K562 (cell line): Measurements from ENCODE around the gene COL7A1. TPM values are rescaled to one million over a fixed set of nuclear protein-coding genes. Genes with fewer than 3 reads are reported as not detected.
A peak's percentile ranks its signal among the peaks of the same experiment; 100 is the strongest.

Source experiments
- ATAC-seq: fragments of 200-7000 bp; cut with Tn5 transposase; 3 replicates; pipeline ENCODE4 v1.9.1; 2020; ENCODE audit warnings: moderate library complexity
- BruUV-seq: library from RNA; stranded (reverse); fragments of 400-500 nt; replicated peaks from 2 replicates; lab custom pipeline; 2021; lab: Mats Ljungman, UMichigan
- CTCF ChIA-PET: fragments of 300-600 bp; formaldehyde crosslinking; extraction: SDS; loops from one replicate; lab custom pipeline; 2021; ENCODE audit warnings: low intra/inter-chr PET ratio; lab: Yijun Ruan, JAX
- POLR2A ChIA-PET: fragments of 300-600, 350-650 bp; sonication (Branson Sonifier 250); formaldehyde crosslinking; extraction: SDS; loops from one replicate; lab custom pipeline; 2021; ENCODE audit warnings: antibody characterized with exemption, inconsistent platforms; lab: Yijun Ruan, JAX
- DNase-seq, 4 experiments: peaks; one replicate each; pipeline versions ENCODE4 v3.0.0 to v3.0.0-alpha.2; 2011 to 2018; ENCODE audit warnings: low spot score in 3 of 4, mixed read lengths in 3 of 4; ENCODE audit errors: extremely low read depth in 1 of 4
- FAIRE-seq: peaks from 2 replicates; lab custom pipeline; 2011; peaks lifted over from hg19 to GRCh38; lab: Jason Lieb, UNC
- H2AFZ ChIP-seq: 2 replicates; pipeline ENCODE4 v1.6.0; 2011; ENCODE audit warnings: low read depth, low read length, control low read depth, inconsistent platforms
- H3K27ac ChIP-seq: fragments of 200-600 bp; 3 replicates; pipeline ENCODE4 v1.8.0; 2011; ENCODE audit warnings: low read depth, mild to moderate bottlenecking, control low read depth, inconsistent platforms, low read length, moderate library complexity, mixed read lengths; ENCODE audit errors: extremely low read depth
- H3K27me3 ChIP-seq, 2 experiments: fragments of 300-600 bp in 1 of 2; 2 replicates in 1 of 2; 3 replicates in 1 of 2; pipeline versions ENCODE4 v1.6.0 to v1.8.0; 2011; ENCODE audit warnings: inconsistent platforms in 2 of 2, low read length in 2 of 2, mild to moderate bottlenecking in 1 of 2, mixed read lengths in 1 of 2, moderate library complexity in 1 of 2; ENCODE audit not compliant: control insufficient read depth in 2 of 2, insufficient read depth in 2 of 2
- H3K36me3 ChIP-seq: fragments of 300-600 bp; 3 replicates; pipeline ENCODE4 v1.8.0; 2011; ENCODE audit warnings: mild to moderate bottlenecking, low read length, inconsistent platforms; ENCODE audit not compliant: control insufficient read depth, insufficient read depth
- H3K4me1 ChIP-seq, 2 experiments: fragments of 200-600 bp in 1 of 2; replicated peaks in 1 of 2; 2 replicates in 1 of 2; 3 replicates in 1 of 2; pipeline versions ENCODE4 v1.5.1 to v1.8.0; 2011; ENCODE audit warnings: inconsistent platforms in 2 of 2, low read length in 2 of 2, mild to moderate bottlenecking in 1 of 2, mixed read lengths in 1 of 2, moderate library complexity in 1 of 2; ENCODE audit not compliant: control insufficient read depth in 2 of 2, insufficient read depth in 2 of 2
- H3K4me2 ChIP-seq: 2 replicates; pipeline ENCODE4 v1.6.1; 2011; ENCODE audit warnings: low read length, control low read depth, inconsistent platforms, mixed read lengths; ENCODE audit not compliant: insufficient read depth
- H3K4me3 ChIP-seq: fragments of 200-600 bp; sonication (generic), shearing (Covaris generic); 2 replicates; pipeline ENCODE4 v1.5.1; 2016; ENCODE audit warnings: control low read depth, inconsistent platforms
- H3K79me2 ChIP-seq: fragments of 200-600 bp; 3 replicates; pipeline ENCODE4 v1.8.0; 2011; ENCODE audit warnings: low read length, inconsistent platforms; ENCODE audit not compliant: control insufficient read depth, insufficient read depth
- H3K9ac ChIP-seq, 2 experiments: 2 replicates each; pipeline versions ENCODE4 v1.6.0 to v1.6.1; 2011; ENCODE audit warnings: low read depth in 2 of 2, low read length in 2 of 2, control low read depth in 1 of 2, inconsistent platforms in 1 of 2, mild to moderate bottlenecking in 1 of 2, mixed read lengths in 1 of 2; ENCODE audit not compliant: insufficient read depth in 1 of 2
- H3K9me1 ChIP-seq: one replicate; pipeline ENCODE4 v1.6.0; 2011; ENCODE audit warnings: inconsistent platforms, mild to moderate bottlenecking, low read length, moderate library complexity; ENCODE audit not compliant: control insufficient read depth, insufficient read depth
- H3K9me3 ChIP-seq: replicated peaks from 2 replicates; pipeline ENCODE4 v1.5.1; 2011; ENCODE audit warnings: low read depth, low read length, inconsistent platforms; ENCODE audit not compliant: control insufficient read depth, insufficient read depth
- H4K20me1 ChIP-seq: replicated peaks from 2 replicates; pipeline ENCODE4 v1.6.1; 2011; ENCODE audit warnings: low read length, inconsistent platforms, mixed read lengths; ENCODE audit not compliant: control insufficient read depth, insufficient read depth
- AFF1 ChIP-seq, 2 experiments: fragments of 450-650 bp; IDR thresholded peaks; 2 replicates each; pipeline ENCODE4 v1.6.1; 2018; ENCODE audit warnings: mild to moderate bottlenecking in 2 of 2, low read depth in 1 of 2; ENCODE audit not compliant: partially characterized antibody in 2 of 2
- CBX2 ChIP-seq: fragments of 200-600 bp; sonication (generic); IDR thresholded peaks from one replicate; pipeline ENCODE4 v1.6.1; 2012; ENCODE audit warnings: mild to moderate bottlenecking, low read length, inconsistent platforms; ENCODE audit not compliant: insufficient read depth, poor library complexity, severe bottlenecking
- DPF2 ChIP-seq: fragments of 450-650 bp; IDR thresholded peaks from 2 replicates; pipeline ENCODE4 v1.6.1; 2016
- EP300 ChIP-seq: IDR thresholded peaks from 2 replicates; pipeline ENCODE4 v1.6.1; 2012; ENCODE audit warnings: low read length, improper control_type of control experiment
- ESRRA ChIP-seq: fragments of 450-650 bp; IDR thresholded peaks from 2 replicates; pipeline ENCODE4 v1.6.1; 2014; ENCODE audit warnings: low read depth, mild to moderate bottlenecking, moderate library complexity, borderline replicate concordance
- KAT7 ChIP-seq: sonication (generic); formaldehyde crosslinking; IDR thresholded peaks from 2 replicates; pipeline ENCODE4 v1.8.0; 2022; ENCODE audit warnings: missing genetic modification reagents, mild to moderate bottlenecking, borderline replicate concordance
- NFYB ChIP-seq: IDR thresholded peaks from 2 replicates; pipeline ENCODE4 v1.6.1; 2011; ENCODE audit warnings: mild to moderate bottlenecking, moderate library complexity; ENCODE audit not compliant: insufficient read length; ENCODE audit errors: extremely low read depth
- NR2C2 ChIP-seq, 2 experiments: fragments of 200-800 bp in 1 of 2; sonication (Bioruptor generic) in 1 of 2; sonication (generic) in 1 of 2; formaldehyde crosslinking in 1 of 2; IDR thresholded peaks; 2 replicates each; pipeline versions ENCODE4 v1.6.1 to v1.8.0; 2016 to 2022; ENCODE audit warnings: mild to moderate bottlenecking in 1 of 2, missing compliant biosample characterization in 1 of 2, missing genetic modification characterization in 1 of 2, missing genetic modification reagents in 1 of 2
- NUFIP1 ChIP-seq: fragments of 450-650 bp; IDR thresholded peaks from 2 replicates; pipeline ENCODE4 v1.6.1; 2018; ENCODE audit not compliant: partially characterized antibody
- PHF20 ChIP-seq: fragments of 450-650 bp; IDR thresholded peaks from 2 replicates; pipeline ENCODE4 v1.6.1; 2018; ENCODE audit not compliant: partially characterized antibody
- RFX5 ChIP-seq: IDR thresholded peaks from 2 replicates; pipeline ENCODE4 v1.6.1; 2011; ENCODE audit warnings: low read depth, mild to moderate bottlenecking, improper control_type of control experiment, low read length
- SMARCA5 ChIP-seq: fragments of 450-650 bp; IDR thresholded peaks from 2 replicates; pipeline ENCODE4 v1.6.1; 2016
- SREBF1 ChIP-seq: fragments of 150-350 bp; IDR thresholded peaks from 2 replicates; pipeline ENCODE4 v1.6.1; 2014; ENCODE audit warnings: antibody characterized with exemption, low read depth, low read length, borderline replicate concordance
- TAF7 ChIP-seq: fragments of 450-650 bp; IDR thresholded peaks from 2 replicates; pipeline ENCODE4 v1.6.1; 2016; ENCODE audit warnings: missing genetic modification characterization, missing compliant biosample characterization
- ZBED1 ChIP-seq: IDR thresholded peaks from 2 replicates; pipeline ENCODE4 v1.6.1; 2014
- ZNF699 ChIP-seq: fragments of 250-450 bp; sonication (Bioruptor Pico); IDR thresholded peaks from 2 replicates; pipeline ENCODE4 v1.8.0; 2021; ENCODE audit warnings: mild to moderate bottlenecking, moderate library complexity; ENCODE audit not compliant: insufficient replicate concordance
- WGBS: fragments of 100-300 bp; shearing (Covaris generic); methylation state at CpG from one replicate; pipeline ENCODE4 v1.1.6; 2016; ENCODE audit warnings: low coverage, mixed read lengths; ENCODE audit not compliant: insufficient coverage; ENCODE audit errors: missing lambda C conversion rate; 5-methylcytosine and 5-hydroxymethylcytosine counted together
- in situ Hi-C: fragments of 300-500 bp; cut with MboI; formaldehyde crosslinking; loops from 4 replicates; pipeline ENCODE4 v1.15.0; 2018; ENCODE audit warnings: inconsistent platforms, mixed read lengths
- intact Hi-C: fragments of 100-400 bp; cut with micrococcal nuclease; formaldehyde crosslinking; loops from 2 replicates; pipeline ENCODE4 v1.14.2; 2022
- polyA plus RNA-seq, 8 experiments: library from polyadenylated mRNA; depleted of rRNA in 4 of 8; stranded (reverse) in 5 of 8; unstranded in 3 of 8; fragments of >200 nt; fragmentation: Nextera tagmentation in 2 of 8; fragmentation: Illumina TruSeq in 1 of 8; extraction: Ambion mirVana in 2 of 8; extraction: Trizol in 1 of 8; gene quantifications; 2 replicates each; pipeline versions ENCODE4 v1.2.1 to v1.2.3, GENCODE V29; 2011 to 2014; ENCODE audit warnings: inconsistent platforms in 1 of 8, missing spikeins in 1 of 8
- total RNA-seq, 7 experiments: library from RNA; depleted of rRNA in 6 of 7; stranded (reverse); fragments of >200 nt in 6 of 7; fragmentation: Illumina TruSeq in 2 of 7; extraction: Trizol in 2 of 7; gene quantifications; 2 replicates each; pipeline versions ENCODE4 v1.2.1 to v1.2.3, GENCODE V29; 2011 to 2021; ENCODE audit warnings: low replicate concordance in 1 of 7
- TF ChIP-seq, protein P1 (sequence below): fragments of 450-650 bp; IDR thresholded peaks from 2 replicates; pipeline ENCODE4 v1.6.1; 2016; ENCODE audit warnings: missing biosample characterization, missing genetic modification characterization

The COL7A1 gene
- total and polyA plus RNA-seq, 9 of the 15 experiments (the other 6 are each of a cell fraction or from before 2014, with no cell fraction given) = 0.09 to 0.66 (median 0.35) TPM; not detected in 3

- H2AFZ ChIP-seq = peak within 1 kb of the TSS; percentile 98
- in situ Hi-C loops = no loop called here
- H3K27me3 ChIP-seq = no peaks in the 10 kb centered on the region
- FAIRE-seq (peak; percentile 88), ATAC-seq (peak; percentile 100), DNase-seq (peak; percentile 87 to 93 (median 91))
- peaks cover 4 to 13% of the 10 kb centered on the region in 2 experiments; a peak in 2 of 5 replicates for H3K4me1 ChIP-seq
- H3K36me3 ChIP-seq = peaks cover 37% of the 10 kb centered on the region; the same call in 2 of the 3 replicates
- peak within 1 kb of the TSS; percentile 96 for H3K4me2 ChIP-seq
- no peaks in the 10 kb centered on the region for H3K9me3 ChIP-seq
- peak within 1 kb of the TSS; percentile 97 for H3K27ac ChIP-seq
- BruUV-seq = no TSS peak
- peak within 1 kb of the TSS; percentile 98 for H3K4me3 ChIP-seq
- H3K9me1 ChIP-seq = no peaks in the 10 kb centered on the region
- 3% methylated on average over 26 of the region's 86 CpGs for WGBS
- H3K79me2 ChIP-seq = peaks cover 30% of the 10 kb centered on the region
- ChIA-PET POLR2A (interaction anchor here (0.6 kb wide), 1 partner anchor 187 kb away, joined by 4 read pairs; no protein-coding TSS in a partner anchor), CTCF (no interaction called here)
- intact Hi-C loops = no loop called here
- H4K20me1 ChIP-seq = no peaks in the 10 kb centered on the region
- peak within 1 kb of the TSS; percentile 96 to 99 for H3K9ac ChIP-seq
- TF ChIP-seq PHF20 = peak; percentile 82
- TF ChIP-seq NFYB = no peak
- TF ChIP-seq ZNF699 (CRISPR knock-in tag) = no peak
- no peak for TF ChIP-seq RFX5
- no peak for TF ChIP-seq EP300
- peak; percentile 80; the same call in 1 of the 2 replicates for TF ChIP-seq TAF7
- TF ChIP-seq SMARCA5 = no peak
- TF ChIP-seq KAT7 (CRISPR knock-in tag) = peak; percentile 79; the same call in 1 of the 2 replicates
- TF ChIP-seq SREBF1 = no peak
- peak; percentile 63; the same call in 1 of the 2 replicates for TF ChIP-seq NR2C2 (CRISPR knock-in tag; IDR thresholded peaks at IDR 0.05)
- peak; percentile 84 for TF ChIP-seq NR2C2 (tag; IDR thresholded peaks at IDR 0.05)
- TF ChIP-seq AFF1 (IDR thresholded peaks at IDR 0.05; ENCODE audit: low read depth in 1 of 2, partially characterized antibody in 2 of 2) = no peak
- no peak for TF ChIP-seq ZBED1
- no peak for TF ChIP-seq NUFIP1
- TF ChIP-seq DPF2 = 0 out of 2 replicates have a peak, but pooled peaks have one; percentile 27
- no peak for TF ChIP-seq CBX2
- peak; percentile 98 for TF ChIP-seq ESRRA
- TF ChIP-seq, protein P1, sequence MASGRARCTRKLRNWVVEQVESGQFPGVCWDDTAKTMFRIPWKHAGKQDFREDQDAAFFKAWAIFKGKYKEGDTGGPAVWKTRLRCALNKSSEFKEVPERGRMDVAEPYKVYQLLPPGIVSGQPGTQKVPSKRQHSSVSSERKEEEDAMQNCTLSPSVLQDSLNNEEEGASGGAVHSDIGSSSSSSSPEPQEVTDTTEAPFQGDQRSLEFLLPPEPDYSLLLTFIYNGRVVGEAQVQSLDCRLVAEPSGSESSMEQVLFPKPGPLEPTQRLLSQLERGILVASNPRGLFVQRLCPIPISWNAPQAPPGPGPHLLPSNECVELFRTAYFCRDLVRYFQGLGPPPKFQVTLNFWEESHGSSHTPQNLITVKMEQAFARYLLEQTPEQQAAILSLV (tag) = no peak
Measured at GRCh38 chr3:48609088-48610005, 14.2 kb upstream of the COL7A1 start, which contains the start of gene UQCRC1. Gene UQCRC1, minus strand, starts transcription at chr3:48609646. Its CDS starts 26 bp downstream, at chr3:48609620.
